ENCODE measurements around the gene ING3.

ING3 gene

DNA sequence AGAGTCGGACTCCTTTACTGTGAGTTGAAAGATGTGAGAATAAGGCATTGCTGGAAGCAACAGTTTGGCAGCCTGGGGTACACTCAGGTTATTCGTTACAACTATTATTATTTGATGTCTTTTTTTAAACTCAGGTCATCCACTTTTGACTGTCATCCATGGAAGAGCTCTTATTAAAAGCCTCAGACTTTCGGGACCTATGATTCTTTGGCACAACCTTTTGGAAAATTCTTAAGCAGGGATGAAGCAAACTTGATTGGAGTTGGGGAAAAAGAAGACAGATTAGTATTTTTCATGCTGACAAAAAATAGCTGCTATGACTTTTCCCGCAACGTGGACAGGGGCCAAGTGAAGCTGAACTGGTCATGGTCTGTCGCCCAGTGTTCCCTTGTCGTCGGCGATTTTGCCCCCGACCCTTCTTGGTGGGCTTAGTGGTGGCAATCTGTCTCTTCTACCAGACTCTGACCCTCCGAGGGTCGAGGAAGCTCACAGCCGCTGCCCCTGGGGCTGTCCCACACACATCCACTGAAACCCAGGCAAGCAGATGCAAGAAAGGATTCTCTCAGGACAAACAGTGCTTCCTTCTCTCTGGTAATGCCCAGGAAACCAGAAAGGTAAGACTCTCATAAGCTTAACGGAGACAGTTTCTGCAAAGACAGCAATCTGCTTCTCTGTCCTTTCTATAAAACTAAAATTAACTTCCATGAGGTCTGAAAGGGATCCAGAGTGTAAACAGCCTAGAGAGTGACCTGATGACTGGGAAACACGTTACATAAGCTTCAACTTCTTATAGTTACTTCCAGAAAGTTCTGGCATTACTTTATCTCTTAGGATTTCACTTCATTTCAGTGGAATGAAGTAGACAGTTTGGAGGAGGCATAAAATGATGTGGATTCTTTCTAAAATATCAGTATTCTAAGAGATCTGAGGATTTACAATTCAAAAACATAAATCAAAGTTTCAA lies 39.0 kb downstream of the ING3 start:
- no peak for DNase-seq

DNA sequence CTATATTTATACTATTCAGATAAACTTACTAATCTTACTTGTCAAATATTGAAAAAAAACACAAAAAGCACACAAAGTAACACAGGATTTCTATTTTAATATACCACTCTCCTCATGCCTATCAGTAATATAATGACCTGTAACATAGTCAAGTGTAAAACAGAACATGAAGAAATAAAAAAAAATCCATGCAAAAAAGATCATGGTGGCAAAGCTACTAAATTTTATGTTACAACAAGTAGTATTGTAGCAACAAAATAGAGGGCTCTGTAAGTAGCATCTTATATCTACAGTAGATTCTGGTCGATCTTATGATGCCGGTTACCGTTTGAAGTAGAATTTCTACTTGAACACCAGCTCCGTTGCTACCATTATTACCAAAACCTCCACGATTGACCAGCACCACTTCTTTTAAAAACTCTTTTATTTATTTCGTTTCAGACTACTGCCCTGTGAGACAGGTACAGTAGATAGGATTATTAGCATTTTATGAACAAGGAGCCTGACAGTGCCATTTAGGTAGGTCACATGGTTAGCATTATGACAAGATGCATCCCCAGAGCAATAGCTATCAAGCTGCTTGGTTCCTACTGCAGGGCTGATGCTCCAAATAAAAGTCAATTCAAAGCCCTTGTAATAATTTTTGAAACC lies 40.0 kb downstream of the ING3 start:
- DNase-seq: no peak

DNA sequence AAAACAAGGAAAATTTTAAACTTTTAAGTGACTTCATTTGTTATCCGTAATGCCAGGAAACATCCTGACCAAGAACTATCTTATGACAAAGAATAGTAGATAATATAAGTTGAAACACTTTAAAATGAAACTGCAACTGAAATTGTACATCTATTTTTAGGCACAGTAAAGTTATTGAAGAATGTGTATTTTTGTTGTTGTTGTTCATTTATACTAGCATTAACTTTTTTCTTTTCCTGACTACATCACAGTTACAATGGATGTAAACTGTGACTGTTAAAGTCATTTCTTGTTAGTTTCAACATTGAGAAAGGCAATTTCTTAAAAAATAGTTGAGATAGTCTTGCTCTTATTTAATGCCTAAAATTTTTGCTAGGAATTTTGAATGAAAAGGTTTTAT lies 40.6 kb downstream of the ING3 start:
- DNase-seq: no peak

DNA sequence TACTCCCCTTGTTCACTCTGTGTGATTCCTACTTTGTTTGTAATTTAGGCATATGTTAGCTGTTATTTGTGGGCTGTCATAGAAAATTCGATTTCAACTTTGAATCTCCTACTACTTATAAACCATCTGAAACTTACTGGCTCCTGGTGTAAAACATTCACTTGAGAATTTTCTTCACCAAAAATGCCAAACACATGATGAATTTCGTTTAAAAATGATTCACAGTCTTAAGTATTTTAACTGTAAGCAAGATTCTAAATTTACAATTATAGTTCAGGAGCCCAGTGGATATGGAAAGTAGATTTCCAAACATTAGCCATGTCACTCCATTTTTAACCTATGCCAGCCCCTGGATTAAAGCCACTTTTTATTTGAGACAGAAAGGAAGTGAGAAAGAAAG lies 41.0 kb downstream of the ING3 start:
- DNase-seq: no peak

DNA sequence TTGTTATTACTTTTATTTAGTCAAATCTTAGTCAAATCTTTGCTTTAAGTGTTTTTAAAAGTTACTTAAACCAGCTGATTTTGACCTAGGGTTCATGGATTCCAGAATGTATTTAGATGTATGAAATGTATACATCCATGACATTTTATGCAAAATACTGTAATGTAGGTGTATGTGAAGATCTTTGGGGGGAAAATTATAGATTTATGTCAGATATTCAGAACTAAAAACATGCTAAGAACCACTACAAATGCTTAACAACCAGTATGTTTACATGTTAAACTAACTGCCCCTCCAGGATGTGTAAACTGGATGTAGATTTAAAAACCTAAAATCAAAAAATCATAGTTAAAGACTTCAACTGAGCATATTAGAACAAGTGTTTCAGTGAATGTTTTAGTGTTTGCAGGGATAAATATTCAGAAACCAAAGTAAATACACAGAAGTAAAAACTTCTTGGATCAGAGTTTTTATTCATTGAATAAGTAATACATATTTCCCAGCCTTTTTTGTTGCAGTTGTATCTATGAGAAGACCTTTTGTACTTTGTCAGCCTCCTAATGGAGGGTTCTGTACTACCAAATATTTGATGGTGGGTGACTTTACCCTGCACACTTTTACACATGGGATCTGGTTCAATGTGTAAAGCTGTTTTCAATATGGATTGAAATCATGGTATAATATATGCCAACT lies 41.8 kb downstream of the ING3 start:
- DNase-seq: no peak

DNA sequence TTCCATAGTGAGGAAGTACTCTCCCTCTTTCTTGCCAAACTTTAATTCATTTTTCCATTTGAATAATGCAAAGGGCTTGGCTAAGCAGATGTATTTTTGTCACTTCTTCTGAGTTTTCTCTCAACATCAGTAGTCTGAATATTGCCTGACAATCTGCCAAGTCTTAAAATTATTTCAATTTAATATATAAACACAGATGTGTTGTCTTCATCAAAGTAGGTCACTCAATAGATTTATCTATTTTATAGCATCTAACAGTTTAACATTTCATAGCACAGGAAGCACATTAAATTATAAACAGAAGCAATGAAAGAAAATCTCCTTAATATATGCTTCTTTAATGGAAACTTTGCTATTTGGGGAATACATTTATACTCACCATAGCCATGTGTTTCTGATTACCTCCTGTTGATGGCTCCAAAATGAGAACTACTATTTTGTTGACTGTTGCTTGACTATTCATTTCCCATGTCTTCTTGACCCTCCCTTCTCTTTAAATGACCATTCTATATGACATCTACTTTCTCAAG lies 42.5 kb downstream of the ING3 start:
- DNase-seq: no peak

DNA sequence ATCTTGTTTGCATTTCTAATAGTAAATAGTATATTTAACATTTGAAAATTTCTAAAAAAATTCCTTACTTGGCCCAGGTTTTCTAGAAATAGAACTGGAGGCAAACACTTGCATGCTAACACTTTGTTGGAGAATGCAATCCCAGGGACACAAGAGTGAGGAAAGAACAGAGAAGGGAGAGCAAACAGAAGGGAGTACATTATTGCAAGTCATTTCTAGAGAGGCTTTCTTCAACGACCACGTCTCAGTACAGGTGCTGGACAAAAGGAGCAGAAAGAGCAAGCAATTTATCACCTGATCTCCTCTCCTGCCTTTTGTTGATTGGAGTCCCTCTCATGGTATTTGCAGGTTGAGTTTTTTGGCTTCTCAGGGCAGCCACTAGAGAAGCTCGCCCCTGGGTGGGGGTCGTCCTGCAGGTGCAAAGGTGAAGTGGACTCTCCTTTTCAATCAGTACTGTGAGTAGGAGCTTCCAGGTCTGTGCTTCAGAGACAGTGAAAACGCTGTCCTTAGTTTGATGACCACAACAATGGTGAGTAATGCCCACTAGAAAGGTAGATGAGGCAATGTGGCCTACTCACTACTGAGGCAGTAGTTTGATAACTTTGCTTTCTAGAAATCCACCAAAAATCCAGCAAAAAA lies 43.1 kb downstream of the ING3 start:
- no peak for DNase-seq

DNA sequence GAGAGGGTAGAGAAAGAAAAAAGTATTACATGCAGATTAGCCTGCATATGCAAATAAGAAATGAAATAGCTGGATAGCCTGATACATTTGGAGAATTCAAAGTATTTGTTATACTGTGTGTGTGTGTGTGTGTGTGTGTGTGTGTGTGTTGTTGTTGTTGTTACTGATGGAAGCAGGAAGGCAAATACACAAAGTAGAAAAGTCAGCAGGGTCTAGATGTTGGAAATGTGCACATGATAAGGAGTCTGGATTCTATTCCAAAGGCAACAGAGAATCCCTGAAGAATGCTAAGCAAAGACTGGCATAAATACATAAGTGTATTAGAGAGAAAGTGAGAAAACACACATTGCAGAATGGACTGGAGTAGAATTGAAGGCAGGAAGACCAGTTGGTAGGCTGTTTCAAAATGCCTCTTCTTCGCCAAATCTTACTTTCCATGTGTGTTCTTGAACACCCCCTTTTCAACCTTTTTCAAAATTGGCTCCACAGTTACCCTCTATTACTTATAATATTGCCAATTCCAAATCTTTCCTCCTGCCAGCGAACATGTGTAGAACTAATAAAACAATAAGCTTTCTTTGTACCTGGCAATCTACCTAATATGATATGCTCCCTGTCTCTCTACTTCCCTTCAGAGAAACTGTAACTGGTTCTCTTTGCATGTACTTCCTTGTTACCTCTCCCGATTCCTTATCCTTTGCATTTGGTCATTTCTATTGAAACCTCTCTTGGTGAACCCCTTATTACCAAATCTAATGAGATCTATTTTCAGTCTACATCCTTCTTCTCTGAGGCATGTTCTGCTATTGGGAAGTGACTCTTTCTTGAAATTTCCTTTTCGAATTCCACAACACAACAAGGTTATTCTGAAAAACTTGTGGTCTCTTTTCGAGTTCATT lies 44.2 kb downstream of the ING3 start:
- no peak for DNase-seq

DNA sequence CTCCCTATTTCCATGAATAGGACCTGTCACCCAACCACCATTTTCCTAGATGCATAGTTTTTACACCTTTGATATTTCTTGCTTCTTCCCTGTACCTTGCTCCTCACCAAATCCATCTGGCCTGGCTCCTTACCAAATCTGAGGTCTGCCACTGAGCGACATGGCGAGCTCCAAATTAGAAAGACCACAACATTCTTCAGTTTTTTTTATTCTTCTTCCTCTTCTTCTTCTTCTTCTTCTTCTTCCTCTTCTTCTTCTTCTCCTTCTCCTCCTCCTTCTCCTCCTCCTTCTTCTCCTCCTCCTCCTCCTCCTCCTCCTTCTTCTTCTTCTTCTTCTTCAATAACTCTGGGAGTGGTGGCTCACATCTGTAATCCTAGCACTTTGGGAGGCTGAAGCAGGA lies 45.1 kb downstream of the ING3 start:
- no peak for DNase-seq

DNA sequence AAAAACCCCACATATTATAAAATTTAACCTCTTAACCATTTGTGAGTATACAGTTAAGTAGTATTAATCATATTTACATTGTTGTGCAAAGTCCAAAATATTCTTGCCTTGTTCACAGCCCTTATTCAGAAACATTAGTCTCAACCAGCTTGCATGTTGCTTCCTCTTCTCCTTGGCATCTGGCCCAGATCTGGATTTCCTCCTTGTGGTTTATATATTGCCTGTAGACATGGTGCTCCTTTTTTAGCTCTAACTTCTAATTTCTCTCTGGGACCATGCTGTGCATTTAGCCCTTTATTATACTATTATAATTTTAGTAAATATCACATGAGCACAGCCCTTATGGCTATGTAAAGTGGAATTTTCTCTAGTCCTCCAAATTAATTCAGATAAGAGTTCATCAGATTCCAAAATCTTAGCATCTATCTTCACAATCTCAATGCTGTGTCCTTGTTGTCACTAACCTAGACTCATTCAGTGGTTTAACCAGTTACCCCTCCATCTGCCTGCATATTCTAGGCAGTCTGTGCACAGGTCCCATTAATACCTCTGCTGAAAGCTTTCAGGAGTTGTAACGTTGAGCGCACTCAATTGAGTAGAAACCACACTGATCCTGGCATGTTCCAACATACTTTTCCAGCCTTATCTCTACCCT lies 45.9 kb downstream of the ING3 start:
- DNase-seq: peak; percentile 32

DNA sequence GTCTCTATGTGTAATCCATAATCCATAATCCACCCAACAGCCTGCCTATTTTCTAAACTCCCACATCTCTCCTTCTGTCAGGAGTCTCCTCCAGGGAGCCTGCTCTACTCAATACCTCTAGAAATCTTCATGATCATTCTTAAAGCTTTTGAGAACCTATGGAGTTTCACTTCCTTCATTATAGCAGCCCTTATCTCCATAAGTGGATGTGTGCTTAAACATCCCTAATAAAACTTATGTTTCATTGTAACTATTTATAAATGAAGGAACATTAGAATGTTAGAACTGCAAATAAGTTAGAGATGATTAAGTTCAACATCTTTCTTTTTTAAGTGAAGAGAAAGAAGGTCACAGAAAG lies 46.4 kb downstream of the ING3 start:
- no peak for DNase-seq

DNA sequence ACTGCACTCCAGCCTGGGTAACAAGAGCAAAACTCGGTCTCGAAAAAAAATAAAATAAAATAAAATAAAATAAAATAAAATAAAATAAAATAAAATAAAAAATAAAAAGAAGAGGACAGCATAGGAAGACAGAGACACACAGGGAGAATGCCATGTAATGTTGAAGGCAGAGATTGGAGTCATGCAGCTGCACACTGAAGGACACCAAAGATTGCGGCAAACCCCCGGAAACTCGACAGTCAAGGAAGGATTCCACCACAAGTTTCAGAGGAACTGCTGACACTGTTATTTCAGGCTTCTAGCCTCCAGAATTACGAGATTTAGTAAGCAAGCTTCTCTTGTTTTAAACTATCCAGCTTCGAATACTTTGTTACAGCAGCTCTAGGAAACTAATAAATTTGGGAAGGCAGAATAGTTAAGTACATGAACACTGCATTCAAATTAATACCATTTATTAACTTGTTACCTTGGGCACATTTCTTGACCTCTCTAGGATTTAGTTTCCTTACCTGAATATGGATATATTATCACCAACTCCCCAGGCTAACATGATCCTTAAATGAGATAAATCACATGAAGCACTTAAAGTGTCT lies 47.4 kb downstream of the ING3 start:
- no peak for DNase-seq

DNA sequence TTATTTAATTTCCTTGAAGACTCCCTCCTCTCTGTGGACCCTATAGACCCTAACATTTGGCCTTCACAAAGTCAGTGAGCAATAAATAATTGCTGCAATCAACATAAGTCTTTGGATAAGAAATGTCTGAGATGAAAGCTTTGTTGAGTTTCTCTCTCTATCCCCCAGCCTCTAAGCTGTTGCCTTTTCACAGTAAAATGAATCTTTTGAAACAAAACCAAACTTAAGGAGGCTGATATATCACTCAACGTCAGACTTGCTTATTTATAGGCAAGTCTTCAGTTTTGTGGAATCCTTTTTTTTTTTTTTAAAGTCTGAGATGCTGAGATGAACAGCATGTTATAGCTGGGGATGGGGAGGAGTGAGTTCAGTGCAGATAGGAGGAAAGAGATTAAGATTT lies 47.9 kb downstream of the ING3 start:
- DNase-seq: no peak

DNA sequence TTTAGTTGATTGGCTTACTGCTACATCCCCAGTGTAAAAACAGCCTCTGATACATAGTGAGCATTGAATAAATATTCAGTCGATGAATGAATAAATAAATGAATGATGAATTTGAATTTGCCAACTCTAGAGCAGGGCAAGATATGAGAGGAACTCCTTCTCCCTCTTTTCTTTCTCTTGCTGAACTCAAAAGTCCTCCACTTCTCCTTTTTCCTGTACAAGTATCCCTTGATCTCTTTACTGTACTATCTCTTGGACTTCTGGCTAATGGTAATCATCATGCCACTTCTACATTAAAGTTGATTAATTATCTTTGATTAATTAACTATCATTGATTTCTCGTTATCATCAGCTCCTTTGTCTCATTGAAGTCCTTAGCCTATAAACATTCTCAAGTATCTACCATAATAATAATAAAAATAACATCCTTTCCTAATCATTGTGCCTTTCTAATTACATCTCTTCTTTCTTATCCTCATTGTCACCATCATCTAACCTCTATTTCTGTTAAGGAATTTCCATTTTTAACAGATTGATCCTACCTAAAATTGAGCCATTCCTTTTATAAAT lies 48.5 kb downstream of the ING3 start:
- no peak for DNase-seq

DNA sequence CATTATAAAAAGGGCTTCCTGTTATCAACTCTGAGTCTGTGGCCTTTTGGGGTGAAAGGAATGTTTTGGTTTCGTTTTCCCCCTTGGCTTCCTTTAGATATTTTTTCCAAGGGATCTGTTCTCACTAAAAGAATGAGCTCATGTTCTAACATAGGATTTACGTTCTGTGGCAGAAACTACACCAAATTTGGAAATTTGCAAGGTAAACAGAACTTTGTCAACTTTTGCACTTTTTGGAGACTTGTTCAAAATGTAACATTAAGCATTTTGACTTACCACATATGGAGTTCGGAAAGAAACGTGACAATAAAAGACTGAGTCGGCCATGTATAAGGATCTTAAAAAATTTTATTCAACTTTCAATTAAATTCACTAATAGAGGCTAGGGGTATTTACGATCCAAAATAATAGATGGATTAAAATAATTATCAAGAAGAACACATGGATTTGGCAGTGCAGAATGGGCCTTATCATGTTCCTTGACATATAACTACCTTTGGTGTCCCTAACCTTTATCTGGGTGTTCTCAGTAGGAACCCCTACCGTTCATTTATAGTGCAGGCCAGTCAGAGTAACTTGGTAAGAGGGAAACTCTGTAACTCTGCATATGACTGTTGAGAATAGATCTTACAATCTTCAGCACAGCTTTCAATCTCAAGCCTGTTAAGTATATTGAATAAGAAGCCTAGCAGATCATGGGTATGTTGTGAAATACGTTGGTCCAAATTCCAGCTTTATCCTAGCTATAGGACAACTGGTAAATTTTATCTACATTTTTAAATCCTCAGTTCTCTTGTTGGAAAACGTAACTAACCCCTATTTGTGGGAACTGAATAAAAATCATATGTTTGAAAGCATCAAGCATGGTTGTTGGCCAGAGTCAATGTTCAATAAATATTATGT lies 49.8 kb downstream of the ING3 start:
- no peak for DNase-seq

DNA sequence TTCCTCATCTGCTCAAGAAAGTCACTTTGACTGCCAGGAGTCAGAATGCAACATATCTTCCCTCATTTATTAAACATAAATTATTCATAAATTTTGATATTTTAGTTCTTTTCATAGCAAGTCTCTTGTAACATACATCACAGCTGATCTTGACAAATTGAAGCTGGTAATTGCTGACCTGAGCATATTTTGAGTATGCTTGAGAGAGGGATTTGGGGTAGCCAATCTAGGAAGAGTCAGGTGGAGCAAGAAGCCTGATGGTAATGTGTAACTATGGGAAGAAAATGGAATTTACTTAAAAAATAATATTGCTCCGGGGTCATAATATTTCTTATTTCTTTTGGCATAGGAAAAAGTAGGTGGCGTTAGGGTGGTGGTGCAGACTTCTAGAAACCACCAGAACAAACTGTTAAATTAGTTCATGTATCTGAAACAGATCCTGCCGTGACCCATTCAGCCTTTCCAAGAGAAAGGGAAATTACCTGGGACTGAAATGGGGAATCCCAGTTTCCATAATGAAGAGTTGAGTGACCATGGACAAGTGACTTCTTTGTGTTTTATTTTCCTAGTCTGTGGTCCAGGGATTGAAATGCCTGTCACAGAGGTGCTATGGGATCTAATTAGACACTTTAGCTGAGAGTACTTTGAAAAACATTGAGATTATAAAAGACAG lies 50.8 kb downstream of the ING3 start:
- no peak for DNase-seq

DNA sequence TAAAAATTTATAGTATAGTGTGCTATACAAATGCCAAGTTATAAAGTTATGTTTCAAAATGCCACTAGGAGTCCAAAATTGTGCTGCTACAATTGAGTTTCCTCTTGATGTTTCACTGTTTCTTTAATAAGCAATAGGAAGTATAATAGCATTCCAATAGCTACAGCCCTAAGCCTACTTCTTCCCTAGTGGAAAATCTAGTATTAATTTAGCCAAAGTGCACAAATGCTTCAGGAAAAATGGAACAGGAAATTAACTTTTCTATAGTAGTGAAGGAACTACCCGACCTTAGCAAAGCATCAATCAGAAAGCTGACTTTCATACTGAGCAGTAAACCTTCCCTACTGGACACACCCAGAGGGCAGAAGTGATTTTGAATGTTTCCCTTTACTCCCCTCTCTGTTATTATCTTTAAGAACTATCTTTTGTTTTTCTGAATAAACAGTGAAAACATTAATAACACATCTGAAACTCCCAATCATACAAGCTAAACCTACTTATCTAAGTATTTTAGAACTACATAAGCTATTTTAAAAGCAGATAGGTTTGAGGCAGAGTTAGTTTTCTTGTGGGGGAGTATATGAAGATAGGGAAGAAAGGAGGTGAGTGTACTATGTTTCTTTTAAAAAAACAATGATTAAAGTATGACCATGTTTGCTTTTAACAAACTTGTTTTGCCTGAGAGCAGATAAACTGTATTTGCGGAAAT lies 51.6 kb downstream of the ING3 start:
- DNase-seq: no peak

DNA sequence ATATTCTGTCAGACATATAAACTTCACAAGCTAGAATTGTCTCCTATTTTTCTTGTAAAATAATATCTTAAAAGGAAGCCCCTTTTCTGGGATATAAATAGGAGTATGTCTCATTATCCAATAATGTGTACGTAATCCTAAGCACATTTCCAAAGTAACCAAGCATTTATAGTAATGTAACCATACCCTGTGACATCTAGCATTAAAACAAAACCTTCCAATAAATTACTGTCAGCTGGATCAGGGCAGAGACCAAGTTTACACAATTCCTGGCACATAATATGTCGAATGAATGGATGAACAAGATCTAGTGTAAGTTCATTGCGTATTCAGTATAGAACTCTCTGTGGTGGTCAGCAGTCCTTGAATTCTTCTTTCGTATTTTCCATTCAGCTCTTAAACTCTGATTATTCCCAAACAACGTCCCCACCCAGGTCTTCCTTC lies 52.2 kb downstream of the ING3 start:
- DNase-seq: no peak
